ENCODE results near the gene MARCHF5. TPM values are rescaled to one million over a fixed set of nuclear protein-coding genes. Genes with fewer than 3 reads are reported as not detected.

MARCHF5 gene
- total and polyA plus RNA-seq, 2 experiments from 2014 or later = 19.3 to 47.4 TPM

- Histone ChIP-seq H3K9me3 (ENCODE audit: low read depth) (no peaks in the 10 kb centered on the region), H3K27ac (no peak overlapping the region), H3K27me3 (no peaks in the 10 kb centered on the region), H3K36me3 (no peaks in the 10 kb centered on the region), H3K4me3 (no peak overlapping the region), H3K4me1 (ENCODE audit: low read depth) (no peaks in the 10 kb centered on the region)
- no peak for DNase-seq (ENCODE audit: low read depth in 1 of 2, low spot score in 1 of 2)
- TF ChIP-seq CTCF (IDR thresholded peaks at IDR 0.05; ENCODE audit: low read depth, low read length) = no peak
Measured at GRCh38 chr10:92305133-92306072, 14.4 kb downstream of the MARCHF5 start.

GRCh38 chr10:92309272-92309671 is 18.3 kb downstream of the MARCHF5 start:
- H3K27ac ChIP-seq = no peak overlapping the region
- no peaks in the 10 kb centered on the region for H3K9me3 ChIP-seq (ENCODE audit: low read depth)
- no peak overlapping the region for H3K4me3 ChIP-seq
- H3K36me3 ChIP-seq = peaks cover 17% of the 10 kb centered on the region
- H3K4me1 ChIP-seq (ENCODE audit: low read depth) = no peaks in the 10 kb centered on the region
- no peak for DNase-seq (ENCODE audit: low read depth in 1 of 2, low spot score in 1 of 2)
- no peak for TF ChIP-seq CTCF (IDR thresholded peaks at IDR 0.05; ENCODE audit: low read depth, low read length)
- H3K27me3 ChIP-seq = no peaks in the 10 kb centered on the region

- no peak overlapping the region for H3K27ac ChIP-seq
- no peaks in the 10 kb centered on the region for H3K4me1 ChIP-seq (ENCODE audit: low read depth)
- no peak for TF ChIP-seq CTCF (IDR thresholded peaks at IDR 0.05; ENCODE audit: low read depth, low read length)
- no peaks in the 10 kb centered on the region for H3K9me3 ChIP-seq (ENCODE audit: low read depth)
- peaks cover 20% of the 10 kb centered on the region for H3K36me3 ChIP-seq
- H3K27me3 ChIP-seq = no peaks in the 10 kb centered on the region
- no peak overlapping the region for H3K4me3 ChIP-seq
- no peak for DNase-seq (ENCODE audit: low read depth in 1 of 2, low spot score in 1 of 2)
Measured at GRCh38 chr10:92313750-92314149, 22.8 kb downstream of the MARCHF5 start.

- peaks cover 11% of the 10 kb centered on the region for H3K36me3 ChIP-seq
- H3K4me3 ChIP-seq = no peak overlapping the region
- DNase-seq (ENCODE audit: low read depth in 1 of 2, low spot score in 1 of 2) = no peak
- no peaks in the 10 kb centered on the region for H3K27me3 ChIP-seq
- H3K4me1 ChIP-seq (ENCODE audit: low read depth) = no peaks in the 10 kb centered on the region
- H3K27ac ChIP-seq = no peak overlapping the region
- TF ChIP-seq CTCF (IDR thresholded peaks at IDR 0.05; ENCODE audit: low read depth, low read length) = no peak
- no peaks in the 10 kb centered on the region for H3K9me3 ChIP-seq (ENCODE audit: low read depth)
Measured at GRCh38 chr10:92316610-92317009, 25.6 kb downstream of the MARCHF5 start.

GRCh38 chr10:92323079-92323478 is 32.1 kb downstream of the MARCHF5 start:
- DNase-seq (ENCODE audit: low read depth in 1 of 2, low spot score in 1 of 2) = no peak
- H3K4me3 ChIP-seq = no peak overlapping the region
- H3K36me3 ChIP-seq = peaks cover 2% of the 10 kb centered on the region
- TF ChIP-seq CTCF (IDR thresholded peaks at IDR 0.05; ENCODE audit: low read depth, low read length) = no peak
- no peak overlapping the region for H3K27ac ChIP-seq
- H3K9me3 ChIP-seq (ENCODE audit: low read depth) = no peaks in the 10 kb centered on the region
- no peaks in the 10 kb centered on the region for H3K4me1 ChIP-seq (ENCODE audit: low read depth)
- H3K27me3 ChIP-seq = no peaks in the 10 kb centered on the region

All from cardiac muscle cell (in vitro differentiated cells and primary cell).